HG02981 (cell line): ENCODE results near the gene ADAMTS17.

Experiments
- ATAC-seq: cut with Tn5 transposase; IDR thresholded peaks from one replicate; pipeline ENCODE4 v1.9.1; 2021; ENCODE audit warnings: mild to moderate bottlenecking, moderate library complexity; ENCODE audit not compliant: unreplicated experiment

The ADAMTS17 gene

GRCh38 chr15:100341750-100342560 is at the start of gene ADAMTS17:
ADAMTS17 (minus strand) TSS chr15:100341975; CDS start chr15:100341899, 76 bp downstream.
- ATAC-seq: peak; percentile 95

GRCh38 chr15:100385300-100386050 is 43.7 kb upstream of the ADAMTS17 start:
- no peak for ATAC-seq

GRCh38 chr15:100384108-100384410 is 42.3 kb upstream of the ADAMTS17 start:
- ATAC-seq: no peak

GRCh38 chr15:100383302-100384107 is 41.7 kb upstream of the ADAMTS17 start:
- no peak for ATAC-seq

- ATAC-seq: no peak
These were observed 32.2 kb upstream of the ADAMTS17 start for GRCh38 chr15:100373942-100374341.

- ATAC-seq: no peak
These were observed 31.5 kb upstream of the ADAMTS17 start for GRCh38 chr15:100373120-100373896.

- ATAC-seq: no peak
These were observed 31.0 kb upstream of the ADAMTS17 start for GRCh38 chr15:100372739-100373119.

GRCh38 chr15:100355342-100355741 is 13.6 kb upstream of the ADAMTS17 start:
- no peak for ATAC-seq

GRCh38 chr15:100353449-100353848 is 11.7 kb upstream of the ADAMTS17 start:
- no peak for ATAC-seq

- ATAC-seq: no peak
These were observed 8.9 kb upstream of the ADAMTS17 start for GRCh38 chr15:100350434-100351226.

GRCh38 chr15:100349696-100350433 is 8.1 kb upstream of the ADAMTS17 start:
- peak; percentile 95 for ATAC-seq

GRCh38 chr15:100349321-100349695 is 7.5 kb upstream of the ADAMTS17 start:
- ATAC-seq: no peak

- ATAC-seq: no peak
These were observed 6.8 kb upstream of the ADAMTS17 start for GRCh38 chr15:100348578-100348977.

GRCh38 chr15:100346866-100347512 is 5.2 kb upstream of the ADAMTS17 start:
- ATAC-seq: no peak

- ATAC-seq: no peak
These were observed 3.7 kb upstream of the ADAMTS17 start for GRCh38 chr15:100345438-100345837.

GRCh38 chr15:100343251-100343650 is 1.5 kb upstream of the ADAMTS17 start:
- no peak for ATAC-seq

GRCh38 chr15:100341239-100341749 is 481 bp downstream of the ADAMTS17 start:
- ATAC-seq: no peak

- no peak for ATAC-seq
These were observed 995 bp downstream of the ADAMTS17 start for GRCh38 chr15:100340721-100341238.
